IMR-90 (cell line): ENCODE results near the gene SCFD2. TPM values are rescaled to one million over a fixed set of nuclear protein-coding genes. Genes with fewer than 3 reads are reported as not detected.

Source experiments
- ATAC-seq: fragments of 200-7000 bp; cut with Tn5 transposase; 2 replicates; pipeline ENCODE4 v1.9.1; 2020; ENCODE audit warnings: low read depth, mild to moderate bottlenecking, moderate library complexity
- BruUV-seq: library from RNA; stranded (reverse); fragments of 400-500 nt; replicated peaks from 2 replicates; lab custom pipeline; 2021; lab: Mats Ljungman, UMichigan
- CTCF ChIA-PET: fragments of 300-600 bp; formaldehyde crosslinking; extraction: SDS; loops from one replicate; lab custom pipeline; 2021; ENCODE audit warnings: antibody characterized with exemption; lab: Yijun Ruan, JAX
- POLR2A ChIA-PET: fragments of 300-600 bp; sonication (Branson Sonifier 250); formaldehyde crosslinking; loops from one replicate; lab custom pipeline; 2022; ENCODE audit warnings: antibody characterized with exemption; ENCODE audit not compliant: unreplicated experiment; lab: Charles Lee
- DNase-seq: peaks from one replicate; pipeline ENCODE4 v3.0.0; 2013
- H2AFZ ChIP-seq: replicated peaks from 2 replicates; pipeline ENCODE3; 2013; ENCODE audit warnings: low read length, mild to moderate bottlenecking; ENCODE audit not compliant: poor library complexity
- H2AK5ac ChIP-seq: 2 replicates; pipeline ENCODE4 v1.6.1; 2013; ENCODE audit warnings: low read depth, low read length, inconsistent platforms
- H2AK9ac ChIP-seq: replicated peaks from 2 replicates; pipeline ENCODE3; 2013; ENCODE audit warnings: mild to moderate bottlenecking, low read depth, low read length, moderate library complexity; ENCODE audit not compliant: poor library complexity
- H2BK120ac ChIP-seq: 2 replicates; pipeline ENCODE4 v1.6.1; 2013; ENCODE audit warnings: low read depth, low read length, inconsistent platforms
- H2BK15ac ChIP-seq: 3 replicates; pipeline ENCODE4 v1.6.1; 2013; ENCODE audit warnings: low read depth, low read length, inconsistent platforms
- H2BK20ac ChIP-seq: 2 replicates; pipeline ENCODE4 v1.6.1; 2013; ENCODE audit warnings: low read depth, mild to moderate bottlenecking, inconsistent platforms, low read length, moderate library complexity
- H2BK5ac ChIP-seq: 2 replicates; pipeline ENCODE4 v1.6.1; 2013; ENCODE audit warnings: mild to moderate bottlenecking, low read depth, low read length, inconsistent platforms; ENCODE audit not compliant: poor library complexity, severe bottlenecking
- H3K14ac ChIP-seq: replicated peaks from 2 replicates; pipeline ENCODE4 v1.6.1; 2013; ENCODE audit warnings: low read depth, low read length, inconsistent platforms
- H3K18ac ChIP-seq: 2 replicates; pipeline ENCODE4 v1.6.1; 2013; ENCODE audit warnings: low read depth, low read length, control low read depth
- H3K23ac ChIP-seq: 2 replicates; pipeline ENCODE4 v1.6.1; 2013; ENCODE audit warnings: low read depth, low read length, inconsistent platforms
- H3K27ac ChIP-seq: 2 replicates; pipeline ENCODE4 v1.5.1; 2013; ENCODE audit warnings: mild to moderate bottlenecking, control low read depth, low read length; ENCODE audit not compliant: insufficient read depth
- H3K27me3 ChIP-seq: 2 replicates; pipeline ENCODE4 v1.6.1; 2013; ENCODE audit warnings: low read length; ENCODE audit not compliant: control insufficient read depth, insufficient read depth
- H3K36me3 ChIP-seq: 2 replicates; pipeline ENCODE4 v1.6.1; 2013; ENCODE audit warnings: low read length, mixed read lengths; ENCODE audit not compliant: control insufficient read depth, insufficient read depth
- H3K4ac ChIP-seq: 2 replicates; pipeline ENCODE4 v1.6.1; 2013; ENCODE audit warnings: low read depth, low read length, inconsistent platforms
- H3K4me1 ChIP-seq: 2 replicates; pipeline ENCODE4 v1.6.1; 2013; ENCODE audit warnings: low read length, mixed read lengths; ENCODE audit not compliant: control insufficient read depth, insufficient read depth
- H3K4me2 ChIP-seq: 2 replicates; pipeline ENCODE4 v1.6.1; 2013; ENCODE audit warnings: low read depth, mild to moderate bottlenecking, control low read depth, low read length, moderate library complexity
- H3K4me3 ChIP-seq: 2 replicates; pipeline ENCODE4 v1.5.1; 2013; ENCODE audit warnings: low read depth, mild to moderate bottlenecking, control low read depth, low read length, moderate library complexity; ENCODE audit not compliant: insufficient read depth
- H3K56ac ChIP-seq: 2 replicates; pipeline ENCODE4 v1.6.1; 2013; ENCODE audit warnings: low read length, inconsistent platforms; ENCODE audit not compliant: insufficient read depth; ENCODE audit errors: extremely low read depth
- H3K79me1 ChIP-seq, 2 experiments: 2 replicates each; pipeline ENCODE4 v1.6.1; 2013; ENCODE audit warnings: low read length in 2 of 2, inconsistent platforms in 1 of 2, low read depth in 1 of 2
- H3K9ac ChIP-seq: 2 replicates; pipeline ENCODE4 v1.6.1; 2013; ENCODE audit warnings: low read depth, low read length, control low read depth
- H3K9me1 ChIP-seq: 2 replicates; pipeline ENCODE4 v1.6.1; 2013; ENCODE audit warnings: low read length, inconsistent platforms; ENCODE audit not compliant: insufficient read depth
- H3K9me3 ChIP-seq: 2 replicates; pipeline ENCODE4 v1.6.1; 2013; ENCODE audit warnings: low read length; ENCODE audit not compliant: control insufficient read depth, insufficient read depth
- H4K20me1 ChIP-seq: 2 replicates; pipeline ENCODE4 v1.6.1; 2013; ENCODE audit warnings: low read length, inconsistent platforms; ENCODE audit not compliant: insufficient read depth
- H4K5ac ChIP-seq: 2 replicates; pipeline ENCODE4 v1.6.1; 2013; ENCODE audit warnings: mild to moderate bottlenecking, low read depth, low read length, control low read depth
- H4K8ac ChIP-seq, 2 experiments: 2 replicates each; pipeline ENCODE4 v1.6.1; 2013; ENCODE audit warnings: low read depth in 2 of 2, low read length in 2 of 2, control low read depth in 1 of 2, inconsistent platforms in 1 of 2
- H4K91ac ChIP-seq: 2 replicates; pipeline ENCODE4 v1.6.1; 2013; ENCODE audit warnings: low read depth, low read length, inconsistent platforms; ENCODE audit not compliant: insufficient read depth
- BHLHE40 ChIP-seq: fragments of 150-350 bp; IDR thresholded peaks from 2 replicates; pipeline ENCODE4 v1.6.1; 2016; ENCODE audit warnings: mild to moderate bottlenecking, low read depth, low read length
- CEBPB ChIP-seq: IDR thresholded peaks from 2 replicates; pipeline ENCODE4 v1.6.1; 2012; ENCODE audit warnings: low read depth, low read length, improper control_type of control experiment
- CTCF ChIP-seq: conservative IDR thresholded peaks from 2 replicates; pipeline ENCODE4 v1.5.1; 2012; ENCODE audit warnings: mild to moderate bottlenecking, low read depth, low read length, improper control_type of control experiment
- FOS ChIP-seq: fragments of 150-350 bp; IDR thresholded peaks from 2 replicates; pipeline ENCODE4 v1.6.1; 2016; ENCODE audit warnings: low read depth, low read length
- MAFK ChIP-seq: IDR thresholded peaks from 2 replicates; pipeline ENCODE4 v1.6.1; 2012; ENCODE audit warnings: low read depth, low read length, improper control_type of control experiment
- NFE2L2 ChIP-seq: fragments of 150-350 bp; IDR thresholded peaks from 2 replicates; pipeline ENCODE4 v1.6.1; 2016; ENCODE audit warnings: low read depth, mild to moderate bottlenecking, low read length
- POLR2A ChIP-seq: IDR thresholded peaks from 2 replicates; pipeline ENCODE4 v1.6.1; 2012; ENCODE audit warnings: mild to moderate bottlenecking, low read depth, low read length
- RAD21 ChIP-seq: IDR thresholded peaks from 2 replicates; pipeline ENCODE4 v1.6.1; 2012; ENCODE audit warnings: low read length, improper control_type of control experiment
- RCOR1 ChIP-seq: IDR thresholded peaks from 2 replicates; pipeline ENCODE4 v1.6.1; 2012; ENCODE audit warnings: mild to moderate bottlenecking, low read length, improper control_type of control experiment; ENCODE audit not compliant: insufficient replicate concordance
- RFX5 ChIP-seq: IDR thresholded peaks from 2 replicates; pipeline ENCODE4 v1.8.0; 2012; ENCODE audit warnings: low read depth, mild to moderate bottlenecking, low read length, moderate library complexity
- USF2 ChIP-seq: fragments of 150-350 bp; IDR thresholded peaks from 2 replicates; pipeline ENCODE4 v1.6.1; 2017; ENCODE audit warnings: mild to moderate bottlenecking, antibody characterized with exemption, low read length, low read depth
- WGBS, 2 experiments: methylation state at CpG; one replicate each; pipeline versions ENCODE4 v1.1.5 to v1.1.7; 2013; ENCODE audit warnings: missing lambda C conversion rate in 2 of 2; ENCODE audit not compliant: insufficient read length in 1 of 2; ENCODE audit errors: extremely low coverage in 2 of 2; 5-methylcytosine and 5-hydroxymethylcytosine counted together
- dilution Hi-C: fragments of 300-500 bp; cut with HindIII; formaldehyde crosslinking; loops from one replicate; pipeline ENCODE4 v1.14.3; 2018; ENCODE audit warnings: low sequenced_read_pairs; ENCODE audit not compliant: unreplicated experiment
- in situ Hi-C: fragments of 300-500 bp; cut with MboI; formaldehyde crosslinking; loops from 3 replicates; pipeline ENCODE4 v1.14.3; 2019; ENCODE audit warnings: low sequenced_read_pairs, inconsistent platforms, mixed read lengths
- intact Hi-C: fragments of 100-400 bp; cut with micrococcal nuclease; formaldehyde crosslinking; loops from 2 replicates; pipeline ENCODE4 v1.10.0; 2022
- polyA plus RNA-seq, 3 experiments: library from polyadenylated mRNA; depleted of rRNA; stranded (reverse); fragments of >200 nt; gene quantifications; 2 replicates each; pipeline ENCODE4 v1.2.3, GENCODE V29; 2012; ENCODE audit warnings: low replicate concordance in 1 of 3
- total RNA-seq: library from RNA; depleted of rRNA; stranded (reverse); fragments of >200 nt; gene quantifications from 2 replicates; pipeline ENCODE4 v1.2.3, GENCODE V29; 2012
- TF ChIP-seq, protein P1 (sequence below): fragments of 150-350 bp; IDR thresholded peaks from 2 replicates; pipeline ENCODE4 v1.6.1; 2016; ENCODE audit warnings: low read depth, mild to moderate bottlenecking, low read length, moderate library complexity, borderline replicate concordance

The SCFD2 gene
- total and polyA plus RNA-seq, 2 of the 4 experiments (the other 2 are of a cell fraction) = 18.9 to 62.4 TPM

DNA sequence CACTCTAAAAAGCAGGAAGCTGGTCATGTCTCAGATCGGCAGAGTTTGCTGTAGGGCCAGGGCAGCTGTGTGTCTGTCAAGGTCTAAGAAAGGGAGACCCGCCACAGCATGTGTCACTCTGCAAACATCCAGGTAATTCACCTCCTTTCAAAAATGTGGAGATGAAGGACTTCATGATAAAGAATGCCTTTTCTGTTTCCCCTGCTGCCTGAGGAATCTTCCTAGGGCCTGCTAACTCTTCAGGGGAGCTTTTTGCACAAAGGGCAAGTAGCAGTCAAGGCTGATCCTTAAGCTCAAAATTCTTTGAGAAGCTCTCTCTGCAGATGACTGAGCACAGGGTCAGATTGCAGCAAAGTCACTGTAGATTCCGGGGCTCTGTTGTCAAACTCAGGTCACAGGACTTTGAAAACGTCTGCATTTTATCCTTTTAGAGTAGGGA, 482.7 kb downstream of the SCFD2 start (continued):
- TF ChIP-seq RCOR1 (no peak), CTCF (no peak)
- TF ChIP-seq, protein P1, sequence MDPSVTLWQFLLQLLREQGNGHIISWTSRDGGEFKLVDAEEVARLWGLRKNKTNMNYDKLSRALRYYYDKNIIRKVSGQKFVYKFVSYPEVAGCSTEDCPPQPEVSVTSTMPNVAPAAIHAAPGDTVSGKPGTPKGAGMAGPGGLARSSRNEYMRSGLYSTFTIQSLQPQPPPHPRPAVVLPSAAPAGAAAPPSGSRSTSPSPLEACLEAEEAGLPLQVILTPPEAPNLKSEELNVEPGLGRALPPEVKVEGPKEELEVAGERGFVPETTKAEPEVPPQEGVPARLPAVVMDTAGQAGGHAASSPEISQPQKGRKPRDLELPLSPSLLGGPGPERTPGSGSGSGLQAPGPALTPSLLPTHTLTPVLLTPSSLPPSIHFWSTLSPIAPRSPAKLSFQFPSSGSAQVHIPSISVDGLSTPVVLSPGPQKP = no peak

DNA sequence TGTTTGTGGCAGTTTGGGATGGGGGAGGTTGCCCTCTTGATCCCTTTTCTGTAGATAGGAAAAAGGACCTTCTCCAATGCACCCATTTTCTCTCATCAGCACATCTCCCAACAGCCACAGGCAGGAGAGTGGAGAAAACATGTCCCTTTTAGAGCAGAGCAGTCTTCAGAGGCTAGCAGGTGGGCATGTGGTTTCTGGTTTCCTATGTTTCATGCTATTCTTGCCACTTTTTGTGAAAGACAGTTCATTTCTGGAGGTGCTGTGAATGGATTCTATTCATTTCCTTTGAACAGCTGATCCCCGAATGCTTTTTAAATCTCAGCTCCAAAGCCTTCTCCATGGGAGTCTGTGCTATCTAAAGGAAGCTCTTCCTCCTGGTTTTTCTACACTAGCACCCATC, 484.9 kb downstream of the SCFD2 start:
- DNase-seq (no peak), ATAC-seq (no peak)
- peaks cover 2% of the 10 kb centered on the region; the same call in 1 of the 2 replicates for H3K4me1 ChIP-seq
- no peak overlapping the region for H3K4ac ChIP-seq
- no peak overlapping the region for H2AK9ac ChIP-seq
- H3K14ac ChIP-seq = no peak overlapping the region
- no TSS peak for BruUV-seq
- no peaks in the 10 kb centered on the region for H3K9me3 ChIP-seq
- no CpG with 5 or more reads among the region's 1 CpG for WGBS, 2 experiments
- no peaks in the 10 kb centered on the region for H3K27me3 ChIP-seq
- no peak overlapping the region for H3K4me2 ChIP-seq
- H2BK20ac ChIP-seq = no peak overlapping the region
- no peaks in the 10 kb centered on the region for H3K9me1 ChIP-seq
- ChIA-PET CTCF (no interaction called here), POLR2A (no interaction called here)
- in situ Hi-C loops = no loop called here
- TF ChIP-seq RAD21 = no peak
- TF ChIP-seq CEBPB = no peak
- no peak for TF ChIP-seq NFE2L2
- TF ChIP-seq USF2 = no peak
- TF ChIP-seq MAFK = no peak
- TF ChIP-seq RFX5 = no peak
- TF ChIP-seq RCOR1 = no peak
- no peak for TF ChIP-seq FOS
- no peak for TF ChIP-seq BHLHE40
- no peak for TF ChIP-seq POLR2A
- no peak overlapping the region for H3K27ac ChIP-seq
- H2AFZ ChIP-seq = no peak overlapping the region
- no peaks in the 10 kb centered on the region for H4K20me1 ChIP-seq
- H3K36me3 ChIP-seq = no peaks in the 10 kb centered on the region
- no peak overlapping the region for H3K56ac ChIP-seq
- H3K9ac ChIP-seq = no peak overlapping the region
- no peak overlapping the region for H4K5ac ChIP-seq
- no peak overlapping the region for H4K8ac ChIP-seq
- no peak overlapping the region for H2AK5ac ChIP-seq
- H3K18ac ChIP-seq = no peak overlapping the region
- no peak overlapping the region for H2BK15ac ChIP-seq
- H3K79me1 ChIP-seq = no peaks in the 10 kb centered on the region
- H3K23ac ChIP-seq = no peak overlapping the region
- H2BK5ac ChIP-seq = no peak overlapping the region
- dilution Hi-C loops = no loop called here
- H3K4me3 ChIP-seq = no peak overlapping the region
- intact Hi-C loops = no loop called here
- no peak overlapping the region for H4K91ac ChIP-seq
- H2BK120ac ChIP-seq = no peak overlapping the region
